NCI-H226 (cell line): ENCODE measurements around the gene HOXD12.

Experiments
- DNase-seq: peaks from one replicate; pipeline ENCODE4 v3.0.0-alpha.2; 2015

The HOXD12 gene

DNA sequence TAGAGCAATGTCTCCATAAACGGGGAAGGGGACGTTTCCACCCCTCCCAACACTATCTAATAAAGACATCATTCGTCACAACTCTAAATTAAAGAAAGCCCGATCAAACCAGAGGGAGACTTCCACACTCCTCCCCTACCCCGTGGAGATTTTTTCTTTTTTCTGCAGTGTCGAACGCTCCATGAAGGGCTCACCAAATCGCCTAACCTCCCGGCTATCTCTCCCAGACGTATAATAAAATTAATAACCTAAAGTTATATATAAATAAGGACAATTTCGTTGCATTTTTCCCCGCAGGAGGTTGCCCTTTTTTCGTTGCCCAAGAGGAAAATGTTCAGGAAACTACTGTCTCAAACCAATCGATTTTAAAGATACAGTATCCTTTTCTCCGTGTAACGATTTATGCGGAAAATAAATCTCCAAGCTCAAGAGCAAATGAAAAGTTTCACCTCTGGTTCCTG, 18.2 kb upstream of the HOXD12 start:
- no peak for DNase-seq

DNA sequence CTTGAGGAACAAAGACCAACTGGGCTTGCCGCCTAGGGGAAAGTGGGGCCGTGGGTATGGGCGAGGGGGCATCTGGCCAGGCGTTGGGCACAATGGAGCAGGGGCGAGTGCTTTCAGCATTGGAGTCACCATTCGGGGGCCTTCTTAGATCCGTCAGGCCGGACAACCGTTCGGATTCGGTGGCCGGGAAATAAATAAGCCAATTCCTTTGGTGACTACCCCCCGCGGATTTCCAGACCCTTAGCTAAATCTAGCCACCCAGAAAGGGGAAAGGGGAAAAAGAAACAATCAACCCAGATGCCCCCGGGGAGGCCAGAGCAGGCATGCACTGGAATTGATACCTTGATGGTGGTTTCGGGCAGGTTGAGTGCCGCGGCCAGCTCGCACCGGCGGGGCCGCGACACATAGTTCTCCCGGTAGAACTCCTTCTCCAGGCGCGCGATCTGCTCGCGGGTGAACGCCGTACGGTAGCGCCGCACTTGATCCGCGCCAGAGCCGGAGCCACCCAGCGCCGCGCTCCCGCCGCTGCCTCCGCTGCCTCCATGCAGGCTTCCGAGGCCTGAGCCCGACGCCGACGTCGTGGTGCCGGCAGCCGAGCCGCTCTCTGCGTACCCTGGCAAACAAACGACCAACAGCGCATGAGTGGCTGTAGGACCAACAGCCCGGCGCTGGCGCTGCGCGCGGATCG, 17.6 kb upstream of the HOXD12 start:
- no peak for DNase-seq

- DNase-seq: no peak
These were observed 17.1 kb upstream of the HOXD12 start for GRCh38 chr2:176082525-176082823.

GRCh38 chr2:176082824-176083751, 16.5 kb upstream of the HOXD12 start:
- no peak for DNase-seq

GRCh38 chr2:176083796-176084261, 15.8 kb upstream of the HOXD12 start, which contains the start of gene EVX2:
Gene EVX2 (minus strand): TSS chr2:176083962. CDS start chr2:176083776, 186 bp downstream.
- DNase-seq: no peak

DNA sequence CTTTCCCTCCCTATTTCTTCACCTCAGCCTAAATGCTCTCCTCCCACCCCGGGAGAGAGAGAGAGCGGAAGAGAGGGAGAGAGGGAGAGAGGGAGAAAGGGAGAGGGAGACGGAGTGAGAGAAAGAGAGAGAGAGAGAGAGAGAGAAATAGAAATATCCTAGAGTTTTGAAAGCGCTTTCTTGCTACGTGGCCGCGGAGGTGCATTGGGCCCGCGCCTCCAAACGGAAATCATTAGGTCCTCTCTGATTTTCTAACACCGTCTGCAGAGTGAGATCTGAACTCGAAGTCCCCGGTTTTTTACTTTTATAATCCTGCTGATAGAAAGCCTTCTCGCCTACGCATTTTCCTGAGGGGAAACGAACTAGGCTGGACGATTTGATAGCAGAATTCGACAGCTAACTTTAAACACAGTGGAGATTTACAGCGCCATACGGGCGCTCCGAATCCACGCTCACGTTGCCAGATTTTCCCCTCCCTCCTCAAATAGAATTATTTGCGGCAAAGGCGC, 14.9 kb upstream of the HOXD12 start:
- no peak for DNase-seq

DNA sequence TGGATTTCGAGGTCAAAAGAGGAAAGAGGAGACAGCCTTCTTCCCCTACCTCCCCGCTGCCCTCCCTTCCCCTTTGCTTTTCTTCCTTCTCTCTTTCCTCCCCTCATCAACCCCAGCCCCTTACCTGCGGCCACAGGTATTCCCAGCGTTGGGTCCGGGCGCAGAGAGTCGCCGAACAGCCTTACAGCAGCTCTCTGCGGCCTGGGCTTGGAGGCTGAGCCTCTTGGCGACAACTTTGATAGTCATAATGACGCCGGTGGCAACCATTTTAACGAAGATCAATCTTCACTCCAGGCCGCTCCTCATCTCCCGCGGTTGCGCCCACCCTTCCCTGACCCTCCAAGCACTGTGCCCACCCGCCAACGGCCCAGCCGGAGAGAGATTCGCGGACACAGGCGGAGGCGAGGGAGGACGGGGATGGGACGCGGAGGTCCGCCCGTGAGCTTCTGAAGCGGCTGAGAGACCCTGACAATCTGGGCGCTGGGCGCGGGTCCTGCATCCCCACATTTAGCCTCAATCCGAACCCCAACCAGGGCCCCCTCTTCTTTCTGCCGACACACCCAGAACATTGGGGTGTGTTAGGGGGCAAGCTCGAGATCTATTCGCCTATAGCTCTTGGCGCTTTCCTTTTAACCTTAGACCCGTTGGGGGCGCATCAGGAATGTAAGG, 14.3 kb upstream of the HOXD12 start:
- DNase-seq: no peak

GRCh38 chr2:176085861-176086771, 13.5 kb upstream of the HOXD12 start:
- no peak for DNase-seq

- no peak for DNase-seq
These were observed 12.1 kb upstream of the HOXD12 start for GRCh38 chr2:176087330-176088047.

GRCh38 chr2:176088048-176088936, 11.3 kb upstream of the HOXD12 start:
- DNase-seq: peak; percentile 26

- no peak for DNase-seq
These were observed 10.4 kb upstream of the HOXD12 start for GRCh38 chr2:176088937-176089842.

DNA sequence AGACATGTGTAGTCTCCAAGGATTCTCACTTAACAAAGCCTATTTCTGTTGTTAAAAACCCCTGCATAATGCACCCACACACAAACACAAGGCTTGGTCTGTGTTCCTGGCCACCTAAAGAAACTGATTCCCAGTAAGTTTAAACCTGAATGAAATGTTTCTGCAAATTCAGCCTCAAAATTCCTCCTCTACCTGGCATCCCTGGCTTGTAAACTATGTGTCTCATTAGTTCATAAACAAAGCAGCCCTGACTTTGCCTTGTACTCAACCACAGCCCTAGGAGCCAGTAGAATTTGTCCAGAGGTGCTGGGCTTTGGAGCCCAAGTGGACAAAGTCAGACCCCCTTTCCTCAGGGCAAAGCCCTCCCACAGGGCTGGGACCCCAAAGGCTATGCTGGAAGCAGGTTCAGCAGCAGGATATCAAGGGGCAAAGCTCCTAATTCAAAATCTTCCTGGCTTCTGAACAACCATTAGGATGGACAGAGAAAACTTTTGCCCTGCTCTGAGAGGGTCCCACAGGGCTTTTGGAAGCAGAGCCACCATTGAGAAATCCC, 9.7 kb upstream of the HOXD12 start:
- no peak for DNase-seq

GRCh38 chr2:176090862-176091261, 8.7 kb upstream of the HOXD12 start:
- DNase-seq: no peak

DNA sequence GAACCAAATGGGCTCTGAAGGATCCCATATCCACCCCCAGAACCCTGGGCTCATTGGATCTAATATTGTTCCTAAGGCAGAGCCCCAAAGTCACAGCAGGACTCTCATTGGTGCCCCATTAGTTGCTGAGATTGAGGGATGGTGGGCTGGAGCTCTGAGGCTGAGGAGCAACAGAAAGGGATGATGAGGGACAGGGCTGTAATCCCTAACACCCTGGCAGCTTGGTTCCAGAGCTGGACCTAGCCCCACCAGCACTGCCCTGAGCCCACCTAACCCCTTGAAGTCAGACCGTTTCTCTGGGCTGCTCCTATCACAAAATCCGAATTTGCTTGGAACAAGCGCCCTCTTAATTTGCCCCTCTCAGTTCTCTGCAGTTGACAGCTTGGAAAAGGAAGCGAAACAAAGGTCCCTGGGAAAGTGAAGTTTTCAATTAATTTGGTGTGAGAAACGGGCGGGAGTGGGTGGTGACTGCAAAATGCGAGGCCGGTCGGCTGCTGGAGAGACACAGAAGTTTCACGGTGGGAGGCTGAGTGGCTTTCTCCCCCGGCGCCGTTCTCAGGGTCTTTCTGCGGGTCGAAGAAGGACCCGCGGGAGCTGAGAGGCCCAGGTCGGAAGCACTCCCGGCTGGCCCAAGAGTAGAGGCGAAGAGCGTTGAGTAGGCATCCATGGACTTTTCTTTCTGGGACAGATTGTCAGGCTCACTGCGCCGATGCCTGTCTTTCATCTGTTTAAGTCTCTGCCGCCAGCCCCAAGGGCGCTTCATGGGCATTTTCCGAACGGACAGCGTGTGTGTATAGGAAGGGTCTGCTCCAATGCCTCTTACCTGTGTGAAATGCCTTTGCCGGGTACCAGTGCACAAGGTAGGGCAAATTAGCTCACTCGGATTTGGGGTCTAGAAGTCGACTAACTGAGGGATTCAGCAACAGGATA, 8.0 kb upstream of the HOXD12 start:
- no peak for DNase-seq

DNA sequence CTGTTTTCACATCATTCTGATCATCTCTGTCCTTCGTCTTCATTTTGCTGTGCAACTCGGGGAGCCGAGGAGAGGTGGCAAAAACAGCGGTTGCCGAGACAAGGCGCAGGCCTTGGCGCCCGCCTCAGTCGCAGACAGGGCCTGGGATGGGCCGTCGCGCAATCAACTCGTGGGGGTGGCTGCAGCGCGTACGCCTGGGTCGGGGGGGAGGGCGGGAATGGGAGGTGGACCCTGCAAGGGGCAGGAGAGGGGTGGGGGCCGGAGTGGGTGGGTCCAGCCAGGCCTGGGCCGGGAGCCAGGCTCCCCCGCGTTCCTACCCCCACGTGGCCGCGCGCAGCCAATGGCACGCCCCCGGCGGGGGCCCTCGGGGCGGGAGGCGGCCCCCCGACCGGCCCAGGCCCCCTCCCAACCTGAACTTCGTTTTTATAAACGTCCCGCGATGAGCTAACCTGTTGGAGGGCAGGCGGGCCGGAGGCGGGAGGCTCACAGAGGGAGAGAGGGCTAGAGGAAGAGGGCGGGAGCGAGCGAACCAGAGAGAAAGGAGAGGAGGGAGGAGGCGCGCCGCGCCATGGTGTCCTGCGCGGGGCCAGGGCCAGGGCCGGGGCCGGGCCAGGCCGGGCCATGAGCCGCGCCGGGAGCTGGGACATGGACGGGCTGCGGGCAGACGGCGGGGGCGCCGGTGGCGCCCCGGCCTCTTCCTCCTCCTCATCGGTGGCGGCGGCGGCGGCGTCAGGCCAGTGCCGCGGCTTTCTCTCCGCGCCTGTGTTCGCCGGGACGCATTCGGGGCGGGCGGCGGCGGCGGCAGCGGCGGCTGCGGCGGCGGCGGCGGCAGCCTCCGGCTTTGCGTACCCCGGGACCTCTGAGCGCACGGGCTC, 7.1 kb upstream of the HOXD12 start, which contains the start of gene HOXD13:
TSS of gene HOXD13 (plus strand) at position 452 of the 875 bp plus-strand sequence. CDS start at position 622, 170 bp downstream.
- no peak for DNase-seq

DNA sequence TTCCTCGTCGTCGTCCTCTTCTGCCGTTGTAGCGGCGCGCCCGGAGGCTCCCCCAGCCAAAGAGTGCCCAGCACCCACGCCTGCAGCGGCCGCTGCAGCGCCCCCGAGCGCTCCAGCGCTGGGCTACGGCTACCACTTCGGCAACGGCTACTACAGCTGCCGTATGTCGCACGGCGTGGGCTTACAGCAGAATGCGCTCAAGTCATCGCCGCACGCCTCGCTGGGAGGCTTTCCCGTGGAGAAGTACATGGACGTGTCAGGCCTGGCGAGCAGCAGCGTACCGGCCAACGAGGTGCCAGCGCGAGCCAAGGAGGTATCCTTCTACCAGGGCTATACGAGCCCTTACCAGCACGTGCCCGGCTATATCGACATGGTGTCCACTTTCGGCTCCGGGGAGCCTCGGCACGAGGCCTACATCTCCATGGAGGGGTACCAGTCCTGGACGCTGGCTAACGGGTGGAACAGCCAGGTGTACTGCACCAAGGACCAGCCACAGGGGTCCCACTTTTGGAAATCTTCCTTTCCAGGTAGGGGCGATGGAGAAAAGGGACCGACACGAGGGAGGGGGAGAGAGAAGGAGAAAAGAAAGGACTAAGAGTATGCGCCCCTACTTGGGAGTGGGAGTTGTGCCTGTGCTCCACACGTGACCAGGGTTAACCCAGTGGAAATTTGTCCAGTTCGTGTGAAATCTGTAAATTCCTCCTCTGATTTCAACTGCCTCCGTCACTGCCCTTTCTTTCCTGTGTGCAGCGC, 6.3 kb upstream of the HOXD12 start:
- no peak for DNase-seq
